Endothelial cell (in vitro differentiated cells): ENCODE measurements around the gene RALGPS1. TPM values are rescaled to one million over a fixed set of nuclear protein-coding genes. Genes with fewer than 3 reads are reported as not detected.

Experiments
- DNase-seq: peaks from one replicate; pipeline ENCODE4 v3.0.0; 2021; ENCODE audit warnings: low spot score
- H3K27ac Mint-ChIP-seq: one replicate; pipeline ENCODE4 v1.8.0; 2021; ENCODE audit warnings: mixed read lengths, inconsistent platforms; ENCODE audit not compliant: unreplicated experiment
- H3K27me3 Mint-ChIP-seq: one replicate; pipeline ENCODE4 v1.8.0; 2021; ENCODE audit warnings: mild to moderate bottlenecking, moderate library complexity, mixed read lengths, inconsistent platforms; ENCODE audit not compliant: unreplicated experiment
- H3K36me3 Mint-ChIP-seq: one replicate; pipeline ENCODE4 v1.8.0; 2021; ENCODE audit warnings: mild to moderate bottlenecking, low read depth, mixed read lengths, inconsistent platforms; ENCODE audit not compliant: unreplicated experiment
- H3K4me1 Mint-ChIP-seq: one replicate; pipeline ENCODE4 v1.8.0; 2021; ENCODE audit warnings: mild to moderate bottlenecking, mixed read lengths, inconsistent platforms; ENCODE audit not compliant: unreplicated experiment
- H3K4me3 Mint-ChIP-seq: one replicate; pipeline ENCODE4 v1.8.0; 2021; ENCODE audit warnings: mild to moderate bottlenecking, mixed read lengths, inconsistent platforms; ENCODE audit not compliant: unreplicated experiment
- H3K9me3 Mint-ChIP-seq: one replicate; pipeline ENCODE4 v1.8.0; 2021; ENCODE audit warnings: mixed read lengths, inconsistent platforms; ENCODE audit not compliant: unreplicated experiment
- total RNA-seq: library from RNA; stranded (reverse); fragmentation: NEBNext Ultra II Directional; extraction: Animal tissue kit (Norgen Biotek cat#: 25700); gene quantifications from one replicate; pipeline ENCODE4 v1.2.1, GENCODE V29; 2021; ENCODE audit not compliant: unreplicated experiment
- TF ChIP-seq, protein P1 (sequence below): fragments of 200-600 bp; sonication (generic); IDR thresholded peaks from one replicate; pipeline ENCODE4 v1.5.0; 2021; ENCODE audit warnings: antibody characterized with exemption; ENCODE audit not compliant: unreplicated experiment

The RALGPS1 gene
- total RNA-seq, 1 donor from 2014 or later, result 6.4 TPM

DNA sequence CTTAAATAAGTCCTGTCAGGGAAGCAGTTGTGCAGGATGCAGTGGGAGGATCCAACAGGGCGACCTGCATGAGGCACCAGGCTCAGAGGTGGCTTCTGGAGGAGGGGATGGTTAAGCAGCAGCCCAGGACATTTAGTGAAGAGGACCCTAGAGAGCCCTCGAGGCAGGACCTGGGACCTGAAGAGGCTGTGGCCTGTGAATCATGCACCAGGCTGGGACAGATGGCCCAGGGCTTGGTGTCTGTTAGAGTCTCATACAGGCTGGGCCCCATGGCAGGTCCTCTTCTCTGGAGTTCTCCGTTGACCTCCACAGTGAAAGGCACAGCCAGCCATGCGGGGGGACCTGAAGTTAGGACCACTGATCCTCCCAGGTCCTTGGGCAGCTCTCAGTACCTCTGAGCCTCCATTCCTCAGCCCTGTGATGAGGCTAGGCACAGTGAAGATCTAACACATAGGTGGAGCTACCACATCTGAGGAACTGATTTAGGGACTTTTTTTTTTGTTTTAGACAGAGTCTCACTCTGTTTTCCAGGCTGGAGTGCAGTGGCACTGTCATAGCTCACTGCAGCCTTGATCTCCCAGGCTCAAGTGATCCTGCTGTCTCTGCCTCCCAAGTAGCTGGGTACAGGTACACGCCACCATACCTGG is 289.2 kb downstream of the RALGPS1 start:
- Mint-ChIP-seq H3K36me3 (peaks cover 7% of the 10 kb centered on the region), H3K4me1 (no peaks in the 10 kb centered on the region), H3K27me3 (peaks cover 2% of the 10 kb centered on the region), H3K4me3 (no peak overlapping the region), H3K9me3 (no peaks in the 10 kb centered on the region), H3K27ac (no peak overlapping the region)
- no peak for DNase-seq
- TF ChIP-seq, protein P1, sequence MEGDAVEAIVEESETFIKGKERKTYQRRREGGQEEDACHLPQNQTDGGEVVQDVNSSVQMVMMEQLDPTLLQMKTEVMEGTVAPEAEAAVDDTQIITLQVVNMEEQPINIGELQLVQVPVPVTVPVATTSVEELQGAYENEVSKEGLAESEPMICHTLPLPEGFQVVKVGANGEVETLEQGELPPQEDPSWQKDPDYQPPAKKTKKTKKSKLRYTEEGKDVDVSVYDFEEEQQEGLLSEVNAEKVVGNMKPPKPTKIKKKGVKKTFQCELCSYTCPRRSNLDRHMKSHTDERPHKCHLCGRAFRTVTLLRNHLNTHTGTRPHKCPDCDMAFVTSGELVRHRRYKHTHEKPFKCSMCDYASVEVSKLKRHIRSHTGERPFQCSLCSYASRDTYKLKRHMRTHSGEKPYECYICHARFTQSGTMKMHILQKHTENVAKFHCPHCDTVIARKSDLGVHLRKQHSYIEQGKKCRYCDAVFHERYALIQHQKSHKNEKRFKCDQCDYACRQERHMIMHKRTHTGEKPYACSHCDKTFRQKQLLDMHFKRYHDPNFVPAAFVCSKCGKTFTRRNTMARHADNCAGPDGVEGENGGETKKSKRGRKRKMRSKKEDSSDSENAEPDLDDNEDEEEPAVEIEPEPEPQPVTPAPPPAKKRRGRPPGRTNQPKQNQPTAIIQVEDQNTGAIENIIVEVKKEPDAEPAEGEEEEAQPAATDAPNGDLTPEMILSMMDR, result no peak

DNA sequence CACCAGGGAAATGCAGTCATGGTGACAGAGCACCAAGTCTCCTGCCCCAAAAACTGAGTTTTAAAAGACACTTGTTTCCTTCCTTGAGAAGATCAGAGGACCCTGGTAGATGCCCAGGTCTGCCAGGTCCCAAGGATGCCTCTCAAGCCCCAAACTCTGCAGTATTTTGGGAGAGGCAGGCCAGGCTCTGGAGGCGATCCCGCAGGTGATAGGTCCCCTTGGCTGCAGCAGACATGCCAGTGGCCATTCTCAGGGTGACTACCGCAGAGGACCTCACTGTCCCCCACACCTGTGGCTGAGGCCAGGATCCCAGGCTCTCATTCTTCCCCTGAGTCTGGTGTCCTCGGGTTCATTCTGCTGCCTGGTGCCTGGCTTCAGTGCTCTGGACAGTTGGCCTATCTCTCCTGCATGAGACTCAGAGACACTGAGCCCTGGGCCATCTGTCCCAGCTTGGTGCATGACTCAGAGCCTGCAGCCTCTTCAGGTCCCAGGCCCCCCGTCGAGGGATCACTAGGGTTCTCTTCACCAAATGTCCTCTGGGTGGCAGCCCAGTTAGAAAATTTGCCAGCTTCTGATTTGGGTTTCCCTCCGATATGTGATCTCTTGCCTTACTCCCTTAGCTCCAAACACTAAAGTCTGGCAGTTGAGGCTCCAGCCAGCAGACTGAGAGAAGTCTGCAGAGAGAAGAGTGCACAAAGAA is 290.3 kb downstream of the RALGPS1 start:
- no peak for DNase-seq
- Mint-ChIP-seq H3K36me3 (peaks cover 7% of the 10 kb centered on the region), H3K4me3 (no peak overlapping the region), H3K27me3 (peaks cover 4% of the 10 kb centered on the region), H3K4me1 (no peaks in the 10 kb centered on the region), H3K9me3 (no peaks in the 10 kb centered on the region), H3K27ac (no peak overlapping the region)
- TF ChIP-seq, protein P1, result peak; percentile 17

DNA sequence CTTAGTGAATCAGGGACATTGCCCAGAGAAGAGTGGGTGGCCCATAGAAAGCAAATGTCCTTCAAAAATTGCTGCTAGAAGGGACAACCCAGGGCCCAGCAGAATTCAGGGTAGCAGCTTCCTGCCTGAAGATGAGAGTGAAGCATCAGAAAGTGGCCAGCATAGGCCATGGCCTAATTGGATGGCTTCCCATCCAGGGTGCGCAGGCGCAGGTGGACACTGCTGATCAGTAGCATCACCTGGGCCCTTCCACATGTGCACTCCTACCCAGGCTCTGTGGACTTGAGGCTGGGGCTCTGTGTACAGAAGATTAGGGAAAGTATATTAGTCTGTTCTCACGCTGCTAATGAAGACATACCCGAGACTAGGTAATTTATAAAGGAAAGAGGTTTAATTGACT is 291.4 kb downstream of the RALGPS1 start:
- peaks cover 10% of the 10 kb centered on the region for H3K27me3 Mint-ChIP-seq
- no peak overlapping the region for H3K4me3 Mint-ChIP-seq
- H3K27ac Mint-ChIP-seq, result no peak overlapping the region

DNA sequence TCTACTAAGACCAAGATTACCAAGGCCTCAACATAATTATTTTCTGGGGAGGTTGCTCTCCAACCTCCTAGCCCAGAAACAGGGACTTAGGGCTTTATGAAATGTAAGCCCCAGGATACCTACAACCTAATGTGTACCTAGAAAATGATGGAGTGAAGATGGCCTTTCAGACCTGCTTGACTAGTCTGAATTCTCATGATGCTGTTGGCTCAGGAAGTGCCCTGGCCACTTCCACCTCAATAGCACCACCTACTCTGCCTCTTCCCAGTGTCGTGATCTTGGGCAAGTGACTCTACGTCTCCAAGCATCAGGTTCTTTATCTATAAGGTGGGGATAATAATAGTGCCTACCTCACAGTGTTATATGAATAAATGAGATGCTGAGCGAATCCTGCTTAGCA is 292.1 kb downstream of the RALGPS1 start:
- H3K4me1 Mint-ChIP-seq, result no peaks in the 10 kb centered on the region
- H3K27me3 Mint-ChIP-seq, result peaks cover 11% of the 10 kb centered on the region
- TF ChIP-seq, protein P1, result no peak
- no peak overlapping the region for H3K4me3 Mint-ChIP-seq
- H3K27ac Mint-ChIP-seq, result no peak overlapping the region
- peaks cover 7% of the 10 kb centered on the region for H3K36me3 Mint-ChIP-seq
- DNase-seq, result no peak
- no peaks in the 10 kb centered on the region for H3K9me3 Mint-ChIP-seq

More for the DNA sequence above, 291.4 kb downstream of the RALGPS1 start:
- no peaks in the 10 kb centered on the region for H3K9me3 Mint-ChIP-seq
- TF ChIP-seq, protein P1, result no peak
- peaks cover 7% of the 10 kb centered on the region for H3K36me3 Mint-ChIP-seq
- no peak for DNase-seq
- no peaks in the 10 kb centered on the region for H3K4me1 Mint-ChIP-seq
